Stimulated activated CD4-positive, alpha-beta T cell treated with anti-CD3 and anti-CD28 coated beads, Interleukin-4, amount 100 ng/mL, for 48 hours (primary cell): ENCODE data around the gene AVL9.
"Not testable (repeated sequence)": the region's sequence is repeated elsewhere in the genome, so short reads cannot be mapped to it uniquely, and the experiment has no call there.

Source experiments
- DNase-seq, 2 donors: peaks; one replicate each; pipeline ENCODE4 v3.0.0-alpha.2; 2020; ENCODE audit warnings: low read depth in 2 of 2

AVL9 gene

DNA sequence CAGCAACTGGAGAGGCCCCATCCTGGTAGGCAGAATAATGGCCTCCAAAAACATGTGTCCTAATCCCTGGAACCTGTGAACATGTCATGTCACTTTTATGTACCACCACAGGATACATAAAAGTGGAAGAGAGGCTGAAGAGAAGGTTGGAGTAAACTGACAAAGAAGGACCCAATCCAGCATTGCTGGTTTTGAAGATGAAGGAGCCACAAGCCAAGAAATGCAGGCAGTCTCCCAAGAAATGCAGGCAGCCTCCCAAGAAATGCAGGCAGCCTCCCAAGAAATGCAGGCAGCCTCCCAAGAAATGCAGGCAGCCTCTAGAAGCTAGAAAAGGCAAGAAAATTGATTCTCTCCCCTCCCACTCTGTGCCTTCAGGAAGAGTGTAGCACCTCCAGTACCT lies 142.3 kb downstream of the AVL9 start:
- DNase-seq = not testable (repeated sequence)
